HG03025 (cell line): ENCODE measurements around the gene HOXC6.
"Not testable (repeated sequence)": the region's sequence is repeated elsewhere in the genome, so short reads cannot be mapped to it uniquely, and the experiment has no call there.

ENCODE experiments used
- ATAC-seq: cut with Tn5 transposase; IDR thresholded peaks from one replicate; pipeline ENCODE4 v1.9.1; 2021; ENCODE audit warnings: mild to moderate bottlenecking, moderate library complexity; ENCODE audit not compliant: unreplicated experiment, low FRiP score

Gene HOXC6

GRCh38 chr12:54077843-54078242 is 49.6 kb downstream of the HOXC6 start:
- not testable (repeated sequence) for ATAC-seq

- not testable (repeated sequence) for ATAC-seq
Measured at GRCh38 chr12:54079115-54079514, 50.9 kb downstream of the HOXC6 start.
